ENCODE data around the gene CHRNA4.
"Not testable (repeated sequence)": the region's sequence is repeated elsewhere in the genome, so short reads cannot be mapped to it uniquely, and the experiment has no call there.

Gene CHRNA4

DNA sequence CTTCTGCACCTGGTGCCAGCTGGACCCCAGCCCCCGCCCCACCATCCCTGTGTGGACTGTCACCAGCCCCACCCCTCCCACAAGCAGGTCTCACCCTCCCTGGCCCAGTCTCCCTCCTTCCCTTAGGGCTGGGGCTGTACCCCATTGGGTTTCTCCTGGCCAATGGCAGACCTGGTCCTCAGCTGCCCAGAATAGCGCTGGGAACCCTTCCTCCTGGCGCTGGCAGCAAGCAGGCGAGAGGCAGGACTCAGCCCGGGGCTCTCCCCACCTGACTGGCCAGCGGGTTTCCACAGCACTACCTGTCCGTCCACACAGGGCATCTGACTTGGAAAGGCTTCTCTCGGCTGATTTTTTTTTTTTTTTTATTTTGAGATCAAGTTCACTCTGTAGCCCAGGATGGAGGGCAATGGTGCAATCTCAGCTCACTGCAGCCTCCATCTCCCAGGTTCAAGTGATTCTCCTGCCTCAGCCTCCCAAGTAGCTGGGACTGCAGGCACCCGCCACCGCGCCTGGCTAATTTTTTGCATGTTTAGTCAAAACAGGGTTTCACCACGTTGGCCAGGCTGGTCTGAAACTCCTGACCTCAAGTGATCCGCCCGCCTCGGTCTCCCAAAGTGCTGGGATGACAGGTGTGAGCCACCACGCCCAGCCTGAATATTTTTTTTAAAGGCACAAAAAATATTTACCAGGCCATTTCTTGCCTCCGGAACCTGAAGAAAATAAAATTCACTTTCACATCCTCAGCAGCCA, 21.6 kb upstream of the CHRNA4 start:
- Histone ChIP-seq H3K4me2 (ENCODE audit: low read length) (no peak overlapping the region), H3K27me3 (ENCODE audit: control insufficient read depth, insufficient read depth, low read length) (peaks cover 5% of the 10 kb centered on the region), H3K9me3 (replicated peaks; ENCODE audit: low read length) (peaks cover 10% of the 10 kb centered on the region), H3K9ac (ENCODE audit: low read depth, low read length) (no peak overlapping the region), H3K36me3 (ENCODE audit: insufficient read depth, low read length) (no peaks in the 10 kb centered on the region), H3K4me3 (ENCODE audit: low read length) (no peak overlapping the region), H3K4me1 (ENCODE audit: control insufficient read depth, insufficient read depth, low read length) (no peaks in the 10 kb centered on the region)

- Histone ChIP-seq H3K9me3 (replicated peaks; ENCODE audit: low read length) (peaks cover 8% of the 10 kb centered on the region), H3K36me3 (ENCODE audit: insufficient read depth, low read length) (no peaks in the 10 kb centered on the region), H3K4me3 (ENCODE audit: low read length) (no peak overlapping the region), H3K4me1 (ENCODE audit: control insufficient read depth, insufficient read depth, low read length) (no peaks in the 10 kb centered on the region), H3K9ac (ENCODE audit: low read depth, low read length) (no peak overlapping the region), H3K27me3 (ENCODE audit: control insufficient read depth, insufficient read depth, low read length) (peaks cover 10% of the 10 kb centered on the region), H3K4me2 (ENCODE audit: low read length) (no peak overlapping the region)
Measured at GRCh38 chr20:63381781-63382431, 20.8 kb upstream of the CHRNA4 start.

DNA sequence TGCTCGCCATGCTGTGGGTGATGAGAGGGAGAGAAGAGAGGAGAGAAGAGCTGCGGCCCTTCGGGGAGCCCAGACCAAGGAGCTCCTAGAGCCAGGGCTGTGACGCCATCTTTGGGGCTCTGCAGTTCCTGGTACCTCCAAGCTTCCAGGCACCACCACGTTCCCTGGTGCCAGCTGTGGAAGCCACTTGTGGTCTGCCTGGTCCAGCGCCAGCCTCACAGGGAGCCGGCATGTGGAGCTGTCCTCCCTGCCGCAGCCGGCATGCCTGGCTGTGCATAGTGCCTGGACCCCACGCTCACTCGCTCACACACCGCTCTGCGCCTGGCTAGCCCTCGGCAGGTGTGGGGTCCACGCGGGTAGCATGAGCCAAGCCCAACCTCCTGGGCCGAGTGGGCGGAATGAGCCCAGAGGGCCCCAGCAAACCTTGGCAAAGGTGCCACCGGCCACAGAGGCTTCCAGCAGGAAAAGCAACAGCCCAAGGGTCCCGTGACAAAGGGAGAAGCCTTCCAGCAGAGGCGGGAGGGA, 19.3 kb upstream of the CHRNA4 start:
- Histone ChIP-seq H3K4me1 (ENCODE audit: control insufficient read depth, insufficient read depth, low read length) (no peaks in the 10 kb centered on the region), H3K9ac (ENCODE audit: low read depth, low read length) (no peak overlapping the region), H3K4me2 (ENCODE audit: low read length) (no peak overlapping the region), H3K9me3 (replicated peaks; ENCODE audit: low read length) (no peaks in the 10 kb centered on the region), H3K27me3 (ENCODE audit: control insufficient read depth, insufficient read depth, low read length) (peaks cover 14% of the 10 kb centered on the region), H3K36me3 (ENCODE audit: insufficient read depth, low read length) (no peaks in the 10 kb centered on the region), H3K4me3 (ENCODE audit: low read length) (no peak overlapping the region)

- H3K27me3 ChIP-seq (ENCODE audit: control insufficient read depth, insufficient read depth, low read length) = peaks cover 14% of the 10 kb centered on the region
- H3K4me1 ChIP-seq (ENCODE audit: control insufficient read depth, insufficient read depth, low read length); H3K9me3 ChIP-seq (replicated peaks; ENCODE audit: low read length); H3K36me3 ChIP-seq (ENCODE audit: insufficient read depth, low read length); H3K4me2 ChIP-seq (ENCODE audit: low read length); H3K9ac ChIP-seq (ENCODE audit: low read depth, low read length); H3K4me3 ChIP-seq (ENCODE audit: low read length): not testable (repeated sequence)
Measured at GRCh38 chr20:63379872-63380271, 18.7 kb upstream of the CHRNA4 start.

GRCh38 chr20:63379296-63379695, 18.1 kb upstream of the CHRNA4 start:
- H3K36me3 ChIP-seq (ENCODE audit: insufficient read depth, low read length) = no peaks in the 10 kb centered on the region
- H3K9me3 ChIP-seq (replicated peaks; ENCODE audit: low read length) = no peaks in the 10 kb centered on the region
- peaks cover 14% of the 10 kb centered on the region for H3K27me3 ChIP-seq (ENCODE audit: control insufficient read depth, insufficient read depth, low read length)
- H3K4me1 ChIP-seq (ENCODE audit: control insufficient read depth, insufficient read depth, low read length) = no peaks in the 10 kb centered on the region
- no peak overlapping the region for H3K4me3 ChIP-seq (ENCODE audit: low read length)
- no peak overlapping the region for H3K9ac ChIP-seq (ENCODE audit: low read depth, low read length)
- H3K4me2 ChIP-seq (ENCODE audit: low read length) = no peak overlapping the region

- no peaks in the 10 kb centered on the region for H3K9me3 ChIP-seq (replicated peaks; ENCODE audit: low read length)
- no peak overlapping the region for H3K4me3 ChIP-seq (ENCODE audit: low read length)
- no peak overlapping the region for H3K4me2 ChIP-seq (ENCODE audit: low read length)
- no peaks in the 10 kb centered on the region for H3K4me1 ChIP-seq (ENCODE audit: control insufficient read depth, insufficient read depth, low read length)
- H3K36me3 ChIP-seq (ENCODE audit: insufficient read depth, low read length) = no peaks in the 10 kb centered on the region
- H3K27me3 ChIP-seq (ENCODE audit: control insufficient read depth, insufficient read depth, low read length) = peaks cover 16% of the 10 kb centered on the region
- H3K9ac ChIP-seq (ENCODE audit: low read depth, low read length) = no peak overlapping the region
Measured at GRCh38 chr20:63378626-63379025, 17.5 kb upstream of the CHRNA4 start.

GRCh38 chr20:63377951-63378381, 16.8 kb upstream of the CHRNA4 start:
- no peak overlapping the region for H3K4me3 ChIP-seq (ENCODE audit: low read length)
- no peak overlapping the region for H3K9ac ChIP-seq (ENCODE audit: low read depth, low read length)
- peaks cover 23% of the 10 kb centered on the region for H3K27me3 ChIP-seq (ENCODE audit: control insufficient read depth, insufficient read depth, low read length)
- H3K36me3 ChIP-seq (ENCODE audit: insufficient read depth, low read length) = no peaks in the 10 kb centered on the region
- H3K4me2 ChIP-seq (ENCODE audit: low read length) = no peak overlapping the region
- no peaks in the 10 kb centered on the region for H3K4me1 ChIP-seq (ENCODE audit: control insufficient read depth, insufficient read depth, low read length)
- H3K9me3 ChIP-seq (replicated peaks; ENCODE audit: low read length) = no peaks in the 10 kb centered on the region

DNA sequence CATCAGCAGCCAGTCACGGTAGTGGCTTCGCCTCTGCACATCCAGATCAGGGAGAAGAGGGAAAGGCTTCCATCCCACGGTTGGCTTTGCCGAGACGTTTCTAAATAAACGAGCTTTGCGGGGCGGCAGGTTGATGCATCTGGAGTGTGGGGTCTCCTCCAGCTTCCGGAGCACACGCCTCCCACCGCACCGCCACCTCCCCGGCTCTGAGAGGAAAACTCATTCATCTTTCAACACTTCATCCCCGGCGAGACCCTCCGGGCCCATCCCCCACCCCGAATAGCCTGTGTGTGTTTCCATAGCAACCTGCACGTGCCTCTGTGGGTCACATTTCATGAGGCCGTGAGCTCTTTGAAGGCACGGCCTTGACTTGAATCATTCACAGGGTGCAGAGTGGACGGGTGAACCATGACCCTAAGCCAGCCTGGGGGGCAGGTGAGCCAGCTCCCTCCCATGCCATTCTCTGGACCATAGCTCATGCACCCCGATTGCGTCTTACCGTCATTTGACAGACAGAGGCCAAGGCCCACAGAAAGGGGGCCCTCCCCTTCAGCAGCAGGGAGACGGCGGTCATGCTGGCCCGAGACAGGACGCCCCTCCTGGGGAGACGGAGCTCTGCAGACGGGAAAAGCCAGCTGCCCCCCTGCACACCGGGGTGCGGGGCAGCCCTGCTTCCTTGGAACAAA, 16.2 kb upstream of the CHRNA4 start:
- no peak overlapping the region for H3K4me3 ChIP-seq (ENCODE audit: low read length)
- H3K9ac ChIP-seq (ENCODE audit: low read depth, low read length) = no peak overlapping the region
- no peaks in the 10 kb centered on the region for H3K9me3 ChIP-seq (replicated peaks; ENCODE audit: low read length)
- H3K4me2 ChIP-seq (ENCODE audit: low read length) = no peak overlapping the region
- no peaks in the 10 kb centered on the region for H3K4me1 ChIP-seq (ENCODE audit: control insufficient read depth, insufficient read depth, low read length)
- no peaks in the 10 kb centered on the region for H3K36me3 ChIP-seq (ENCODE audit: insufficient read depth, low read length)
- H3K27me3 ChIP-seq (ENCODE audit: control insufficient read depth, insufficient read depth, low read length) = peaks cover 23% of the 10 kb centered on the region

DNA sequence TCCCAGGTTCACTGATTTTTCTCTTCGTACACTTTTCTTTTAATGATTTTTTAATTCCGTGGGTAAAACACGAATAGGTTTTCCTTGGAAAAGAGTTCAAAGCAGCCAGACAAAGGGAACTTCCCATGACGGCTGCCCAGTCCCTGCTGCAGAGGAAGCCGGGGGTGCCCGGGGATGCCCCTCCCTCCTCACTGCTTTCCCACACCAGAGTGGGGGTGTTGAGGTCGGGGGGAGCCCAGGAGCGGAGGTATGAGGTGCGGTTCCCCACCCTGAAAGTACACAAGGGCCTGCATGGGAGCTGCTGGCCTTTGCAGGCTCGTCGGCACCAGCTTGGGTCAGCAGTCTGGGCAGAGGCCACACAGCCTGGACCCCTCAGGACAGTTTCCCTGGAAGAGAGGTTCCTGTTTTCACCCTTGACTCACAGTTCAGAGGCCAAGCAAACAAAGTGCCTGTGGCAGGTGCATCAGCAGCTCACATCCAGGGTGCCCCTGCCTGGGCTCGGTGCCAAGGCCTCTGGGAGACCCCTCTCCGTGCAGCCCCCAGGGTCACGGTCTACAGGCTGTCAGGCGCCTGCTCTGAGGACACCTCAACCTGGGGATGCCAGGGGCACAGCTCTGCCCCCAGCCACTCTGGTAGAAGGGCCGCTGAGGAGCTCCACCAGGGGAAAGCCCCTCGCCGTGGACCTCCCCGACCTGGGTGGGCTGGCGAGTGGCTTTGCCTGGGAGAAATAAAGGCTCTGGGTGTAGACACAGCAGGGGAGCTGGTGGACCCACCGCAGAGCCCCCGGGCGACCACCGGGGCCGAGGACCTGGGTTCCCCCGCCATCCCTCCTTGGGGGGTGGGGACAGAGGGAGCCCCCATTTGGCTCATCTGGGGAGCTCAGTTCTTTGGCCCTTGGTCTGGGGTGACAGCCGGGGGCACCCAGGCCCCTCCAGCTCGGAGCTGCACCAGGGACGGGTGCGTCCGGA, 15.4 kb upstream of the CHRNA4 start:
- no peaks in the 10 kb centered on the region for H3K9me3 ChIP-seq (replicated peaks; ENCODE audit: low read length)
- H3K36me3 ChIP-seq (ENCODE audit: insufficient read depth, low read length) = no peaks in the 10 kb centered on the region
- H3K4me1 ChIP-seq (ENCODE audit: control insufficient read depth, insufficient read depth, low read length) = no peaks in the 10 kb centered on the region
- no peak overlapping the region for H3K4me2 ChIP-seq (ENCODE audit: low read length)
- H3K27me3 ChIP-seq (ENCODE audit: control insufficient read depth, insufficient read depth, low read length) = peaks cover 23% of the 10 kb centered on the region
- H3K9ac ChIP-seq (ENCODE audit: low read depth, low read length) = no peak overlapping the region
- H3K4me3 ChIP-seq (ENCODE audit: low read length) = no peak overlapping the region

- Histone ChIP-seq H3K4me1 (ENCODE audit: control insufficient read depth, insufficient read depth, low read length) (no peaks in the 10 kb centered on the region), H3K9ac (ENCODE audit: low read depth, low read length) (no peak overlapping the region), H3K9me3 (replicated peaks; ENCODE audit: low read length) (no peaks in the 10 kb centered on the region), H3K4me3 (ENCODE audit: low read length) (no peak overlapping the region), H3K27me3 (ENCODE audit: control insufficient read depth, insufficient read depth, low read length) (peaks cover 31% of the 10 kb centered on the region), H3K4me2 (ENCODE audit: low read length) (no peak overlapping the region), H3K36me3 (ENCODE audit: insufficient read depth, low read length) (no peaks in the 10 kb centered on the region)
Measured at GRCh38 chr20:63375438-63375837, 14.3 kb upstream of the CHRNA4 start.

DNA sequence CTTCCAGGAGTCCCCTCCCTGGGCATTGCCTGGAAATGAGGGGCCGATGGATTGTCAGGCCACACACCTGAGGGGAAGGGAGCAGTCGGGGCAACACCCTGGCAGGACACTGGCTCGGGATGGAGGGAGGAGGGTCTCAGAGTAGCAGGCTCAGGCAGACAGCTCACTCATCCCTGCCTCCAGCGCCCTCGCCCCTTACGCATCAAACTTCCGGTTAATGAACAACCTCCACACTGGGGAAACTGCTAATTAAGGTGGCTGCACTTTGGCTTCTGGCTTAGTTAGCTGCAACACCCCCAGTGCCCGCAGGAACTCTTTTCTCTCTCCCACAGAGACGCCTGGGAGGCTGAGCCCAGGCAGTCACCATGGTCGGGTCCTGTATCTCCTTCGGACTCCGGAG, 13.4 kb upstream of the CHRNA4 start:
- no peaks in the 10 kb centered on the region for H3K36me3 ChIP-seq (ENCODE audit: insufficient read depth, low read length)
- H3K27me3 ChIP-seq (ENCODE audit: control insufficient read depth, insufficient read depth, low read length) = peaks cover 32% of the 10 kb centered on the region
- no peak overlapping the region for H3K4me3 ChIP-seq (ENCODE audit: low read length)

More for the DNA sequence above, 13.4 kb upstream of the CHRNA4 start:
- Histone ChIP-seq H3K9ac (ENCODE audit: low read depth, low read length) (no peak overlapping the region), H3K9me3 (replicated peaks; ENCODE audit: low read length) (no peaks in the 10 kb centered on the region), H3K4me2 (ENCODE audit: low read length) (no peak overlapping the region), H3K4me1 (ENCODE audit: control insufficient read depth, insufficient read depth, low read length) (no peaks in the 10 kb centered on the region)

Measured in skeletal muscle satellite cell (primary cell).